ENCODE results near the gene PBRM1.
"Not testable (repeated sequence)": the region's sequence is repeated elsewhere in the genome, so short reads cannot be mapped to it uniquely, and the experiment has no call there.

The PBRM1 gene

DNA sequence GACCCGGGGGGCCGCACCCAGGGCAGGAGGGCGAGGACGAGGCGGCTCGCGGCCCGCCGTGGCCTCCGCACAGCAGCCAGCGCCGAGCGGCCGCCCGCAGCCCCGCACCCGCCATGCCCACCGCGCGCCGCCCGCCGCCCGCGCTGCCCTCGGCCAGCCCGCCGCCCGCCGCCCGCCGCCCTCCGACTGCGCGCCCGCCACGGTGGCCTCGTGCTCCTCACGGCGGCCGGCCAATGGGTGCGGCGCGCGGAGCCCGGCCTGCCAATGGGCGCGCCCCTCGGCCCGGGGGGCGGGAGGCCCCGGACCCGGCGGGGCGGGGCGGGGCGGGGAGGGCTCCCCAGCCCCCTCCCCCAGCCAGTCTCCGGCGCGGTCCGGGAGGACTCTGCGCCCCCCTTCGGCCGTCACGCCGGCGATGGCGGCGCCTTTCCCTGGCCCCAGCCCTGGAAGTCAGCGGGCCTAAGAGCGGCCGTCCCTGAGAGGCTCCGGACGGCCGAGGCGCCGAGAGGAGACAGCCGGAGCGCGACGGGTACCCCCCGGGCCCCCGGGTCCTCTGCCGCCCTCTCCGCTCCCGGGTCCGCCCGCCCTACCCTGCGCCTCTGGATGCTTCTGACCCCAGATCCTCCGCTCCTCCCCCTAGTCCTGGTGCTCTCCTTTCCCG is 152.0 kb downstream of the PBRM1 start, which contains the start of gene NT5DC2:
TSS of gene NT5DC2 (minus strand) at position 235 of the 658 bp plus-strand sequence. CDS start at position 115, 120 bp downstream.
- peak; percentile 88 for DNase-seq

GRCh38 chr3:52532838-52533622 is 152.7 kb downstream of the PBRM1 start:
- peak; percentile 50 for DNase-seq

GRCh38 chr3:52532517-52532837 is 153.2 kb downstream of the PBRM1 start:
- DNase-seq: peak; percentile 90

GRCh38 chr3:52531860-52532516 is 153.7 kb downstream of the PBRM1 start:
- no peak for DNase-seq

GRCh38 chr3:52530918-52531826 is 154.5 kb downstream of the PBRM1 start:
- no peak for DNase-seq

GRCh38 chr3:52529376-52530333 is 156.1 kb downstream of the PBRM1 start:
- DNase-seq: no peak

DNA sequence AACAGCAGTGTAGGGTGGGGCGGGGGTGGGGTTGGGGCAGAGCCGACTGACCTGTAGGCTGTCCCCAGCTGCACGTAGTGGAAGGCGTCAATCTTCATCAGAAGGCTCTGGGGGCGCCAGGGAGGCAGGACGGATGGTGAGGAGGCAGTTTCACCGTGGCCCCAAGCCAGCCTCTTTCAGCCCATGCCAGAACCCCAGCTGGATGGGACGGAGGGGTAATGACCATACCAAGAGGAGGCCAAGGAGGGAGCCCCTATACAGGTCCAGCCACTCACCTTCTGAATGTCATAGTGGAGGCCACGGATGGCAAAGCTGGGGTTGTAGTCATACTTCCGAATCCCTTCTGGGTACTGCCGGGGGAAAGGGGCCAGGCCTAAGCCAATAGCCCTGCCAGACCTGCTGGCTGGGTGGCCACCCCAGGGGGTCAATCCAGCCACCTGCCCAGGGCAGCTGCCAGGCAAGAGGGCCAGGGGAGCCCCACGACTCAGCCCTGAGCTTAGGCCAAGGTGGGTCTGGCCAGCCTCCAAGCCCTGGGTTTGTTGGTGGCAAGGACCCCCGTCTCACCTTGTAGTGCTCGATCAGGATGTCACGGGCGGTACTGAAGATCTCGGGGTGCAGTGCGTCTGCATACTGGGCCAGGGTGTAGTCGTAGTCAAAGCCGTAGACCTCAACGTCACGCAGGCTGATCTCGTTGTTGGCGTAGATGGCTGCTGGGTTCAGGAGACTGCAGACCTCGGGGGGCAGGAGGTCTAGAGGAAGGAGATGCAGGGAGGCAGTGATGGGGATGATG is 156.9 kb downstream of the PBRM1 start:
- DNase-seq: no peak

- no peak for DNase-seq
These were observed 157.8 kb downstream of the PBRM1 start for GRCh38 chr3:52527732-52528585.

DNA sequence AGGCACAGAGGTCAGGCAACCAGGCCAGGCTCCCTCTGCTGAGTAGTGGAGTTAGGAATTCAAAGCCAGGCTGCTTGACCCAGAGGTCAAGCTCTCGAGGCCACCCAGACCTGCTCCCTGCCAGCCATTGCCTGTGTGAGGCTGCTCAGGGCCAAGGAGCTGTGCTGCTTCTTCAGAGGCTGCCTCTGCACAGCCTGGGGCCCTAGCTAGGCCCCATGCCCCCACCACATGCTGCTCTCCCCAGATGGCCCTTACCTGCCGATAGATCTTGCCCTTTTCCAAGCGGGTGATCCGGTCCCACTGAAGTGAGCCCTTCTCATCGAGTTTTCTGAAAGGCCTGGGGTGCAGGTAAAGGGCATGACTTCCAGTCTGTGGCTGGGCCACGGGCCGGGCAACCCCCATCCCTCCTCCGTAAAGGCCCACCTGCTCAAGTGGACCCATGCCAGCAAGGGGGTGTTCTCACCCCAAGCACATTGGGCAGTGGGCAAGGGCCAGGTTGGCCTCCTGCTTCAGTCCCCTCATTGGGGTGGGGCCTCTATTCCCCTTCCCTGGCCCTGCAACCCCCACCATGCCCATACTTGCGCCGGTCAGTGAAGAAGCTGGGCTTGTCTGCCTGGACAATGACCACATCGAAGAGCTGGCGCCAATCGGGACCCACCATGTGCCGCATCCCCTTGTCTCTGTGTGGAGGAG is 158.5 kb downstream of the PBRM1 start:
- no peak for DNase-seq

- not testable (repeated sequence) for DNase-seq
These were observed 159.1 kb downstream of the PBRM1 start for GRCh38 chr3:52526671-52527038.

GRCh38 chr3:52525680-52526561 is 159.8 kb downstream of the PBRM1 start:
- no peak for DNase-seq

- no peak for DNase-seq
These were observed 160.7 kb downstream of the PBRM1 start for GRCh38 chr3:52524752-52525679.

DNA sequence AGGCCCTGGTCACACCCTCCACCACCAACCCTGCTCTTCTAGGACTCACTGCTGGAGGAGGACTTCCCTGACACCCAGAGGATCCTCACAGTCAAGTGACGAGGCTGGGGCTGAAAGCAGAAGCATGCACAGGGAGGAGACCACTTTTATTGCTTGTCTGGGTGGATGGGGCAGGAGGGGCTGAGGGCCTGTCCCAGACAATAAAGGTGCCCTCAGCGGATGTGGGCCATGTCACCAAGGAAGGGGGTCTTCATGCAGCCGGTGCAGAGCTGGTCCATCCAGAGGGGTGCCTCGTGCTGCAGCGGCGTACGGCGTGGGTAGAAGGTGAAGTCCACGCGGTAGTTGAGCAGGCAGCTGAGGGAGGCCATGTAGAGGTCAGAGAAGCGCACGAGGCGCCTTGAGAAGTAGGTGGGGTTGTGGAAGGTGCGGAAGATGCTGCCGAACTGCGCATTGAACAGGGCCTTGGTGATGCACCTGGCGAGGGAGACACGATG is 161.4 kb downstream of the PBRM1 start:
- DNase-seq: no peak

- DNase-seq: no peak
These were observed 162.1 kb downstream of the PBRM1 start for GRCh38 chr3:52523386-52524257.

DNA sequence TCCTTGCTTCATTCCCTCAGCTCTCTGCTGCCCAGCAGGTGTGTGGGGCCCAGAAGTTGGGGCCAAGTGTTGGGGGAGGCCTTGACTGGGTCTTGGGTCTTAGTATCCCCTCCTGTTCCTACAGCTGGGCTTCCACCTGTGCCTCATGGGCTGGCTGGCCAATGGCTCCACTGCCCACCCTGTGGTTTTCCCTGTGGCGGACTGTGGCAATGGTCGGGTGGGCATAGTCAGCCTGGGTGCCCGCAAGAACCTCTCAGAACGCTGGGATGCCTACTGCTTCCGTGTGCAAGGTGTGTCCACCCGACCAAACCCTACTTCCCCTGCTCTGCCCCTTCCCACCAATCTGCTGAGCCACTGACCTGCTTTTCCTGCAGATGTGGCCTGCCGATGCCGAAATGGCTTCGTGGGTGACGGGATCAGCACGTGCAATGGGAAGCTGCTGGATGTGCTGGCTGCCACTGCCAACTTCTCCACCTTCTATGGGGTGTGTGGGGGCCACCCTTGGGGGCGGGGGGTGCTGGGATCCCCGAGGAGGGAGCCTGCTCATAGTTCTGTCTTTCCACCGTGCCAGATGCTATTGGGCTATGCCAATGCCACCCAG is 163.0 kb downstream of the PBRM1 start:
- DNase-seq: no peak
